OCI-LY3 (cell line): ENCODE results near the gene ADGRG2.

Experiments
- H2AFZ ChIP-seq: fragments of 200-600, 300-600 bp; shearing (Covaris generic); 2 replicates; pipeline ENCODE4 v1.6.0; 2014; ENCODE audit warnings: antibody characterized with exemption, low read depth, low read length
- H3K27ac ChIP-seq: fragments of 200-600, 300-600 bp; sonication (generic); 2 replicates; pipeline ENCODE4 v1.5.1; 2014; ENCODE audit warnings: mild to moderate bottlenecking, low read length, moderate library complexity, mixed read lengths
- H3K27me3 ChIP-seq: fragments of 200-600, 300-600 bp; sonication (generic); 2 replicates; pipeline ENCODE4 v1.6.1; 2014; ENCODE audit warnings: low read depth, low read length, mixed read lengths
- H3K36me3 ChIP-seq: fragments of 200-600, 300-600 bp; sonication (generic); replicated peaks from 2 replicates; pipeline ENCODE3; 2014; ENCODE audit warnings: low read depth, low read length, mixed read lengths
- H3K4me1 ChIP-seq: fragments of 300-600, 200-600 bp; sonication (generic); 2 replicates; pipeline ENCODE4 v1.6.1; 2014; ENCODE audit warnings: low read length, mixed read lengths
- H3K4me2 ChIP-seq: fragments of 200-600, 300-600 bp; sonication (generic); 2 replicates; pipeline ENCODE4 v1.6.1; 2014; ENCODE audit warnings: low read length, mixed read lengths
- H3K4me3 ChIP-seq: fragments of 300-600, 200-600 bp; sonication (generic); 2 replicates; pipeline ENCODE4 v1.5.1; 2014; ENCODE audit warnings: antibody characterized with exemption, mild to moderate bottlenecking, low read length, moderate library complexity
- H3K79me2 ChIP-seq: fragments of 300-600, 200-600 bp; shearing (Covaris generic); 2 replicates; pipeline ENCODE4 v1.6.1; 2014; ENCODE audit warnings: mild to moderate bottlenecking, low read length, mixed read lengths
- H3K9ac ChIP-seq: fragments of 300-600, 200-600 bp; shearing (Covaris generic); 2 replicates; pipeline ENCODE4 v1.6.0; 2014; ENCODE audit warnings: mild to moderate bottlenecking, low read length, moderate library complexity
- H3K9me3 ChIP-seq: fragments of 200-600, 300-600 bp; shearing (Covaris generic); 2 replicates; pipeline ENCODE4 v1.6.1; 2014; ENCODE audit warnings: low read length, mixed read lengths; ENCODE audit not compliant: insufficient read depth
- H4K20me1 ChIP-seq: fragments of 200-600, 300-600 bp; sonication (generic); 2 replicates; pipeline ENCODE4 v1.6.1; 2016; ENCODE audit warnings: low read length, mixed read lengths; ENCODE audit not compliant: insufficient read depth
- EZH2phosphoT487 ChIP-seq: fragments of 200-600 bp; shearing (Covaris generic); IDR thresholded peaks from 2 replicates; pipeline ENCODE4 v1.6.1; 2018; ENCODE audit warnings: antibody characterized with exemption, mixed run types, low read depth
- TF ChIP-seq, protein P1 (sequence below): fragments of 200-600, 300-600 bp; sonication (generic); IDR thresholded peaks from 2 replicates; pipeline ENCODE4 v1.5.1; 2014; ENCODE audit warnings: antibody characterized with exemption, low read length, low read depth

Gene ADGRG2

DNA sequence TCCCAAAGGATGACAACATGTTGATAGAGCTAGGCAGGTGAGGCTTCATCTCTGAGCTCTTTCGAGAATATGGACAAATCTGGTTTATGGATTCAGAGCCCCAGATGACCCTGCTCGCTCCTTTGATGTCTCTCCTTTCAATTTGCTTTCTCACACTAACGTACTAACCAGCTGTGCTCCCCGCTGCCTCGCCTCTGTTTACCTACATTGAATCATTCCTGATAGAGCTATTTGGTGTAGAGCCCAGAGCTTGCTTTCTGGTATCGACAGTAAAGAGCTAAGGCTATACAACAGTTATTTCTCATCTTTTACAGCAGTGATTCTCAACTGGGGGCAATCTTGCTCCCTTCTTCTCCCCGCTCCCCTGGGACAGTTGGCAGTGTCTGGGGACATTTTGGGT lies 129.4 kb downstream of the ADGRG2 start:
- H3K27me3 ChIP-seq, result peaks cover 4% of the 10 kb centered on the region; the same call in 1 of the 2 replicates
- no peak overlapping the region for H3K4me2 ChIP-seq
- H3K9me3 ChIP-seq, result no peaks in the 10 kb centered on the region
- H3K9ac ChIP-seq, result no peak overlapping the region
- H3K36me3 ChIP-seq, result no peaks in the 10 kb centered on the region
- H3K4me3 ChIP-seq, result no peak overlapping the region
- no peaks in the 10 kb centered on the region for H3K79me2 ChIP-seq
- no peak overlapping the region for H2AFZ ChIP-seq
- H3K27ac ChIP-seq, result no peak overlapping the region
- no peaks in the 10 kb centered on the region for H4K20me1 ChIP-seq
- H3K4me1 ChIP-seq, result no peaks in the 10 kb centered on the region
- TF ChIP-seq EZH2phosphoT487, result no peak
- TF ChIP-seq, protein P1, sequence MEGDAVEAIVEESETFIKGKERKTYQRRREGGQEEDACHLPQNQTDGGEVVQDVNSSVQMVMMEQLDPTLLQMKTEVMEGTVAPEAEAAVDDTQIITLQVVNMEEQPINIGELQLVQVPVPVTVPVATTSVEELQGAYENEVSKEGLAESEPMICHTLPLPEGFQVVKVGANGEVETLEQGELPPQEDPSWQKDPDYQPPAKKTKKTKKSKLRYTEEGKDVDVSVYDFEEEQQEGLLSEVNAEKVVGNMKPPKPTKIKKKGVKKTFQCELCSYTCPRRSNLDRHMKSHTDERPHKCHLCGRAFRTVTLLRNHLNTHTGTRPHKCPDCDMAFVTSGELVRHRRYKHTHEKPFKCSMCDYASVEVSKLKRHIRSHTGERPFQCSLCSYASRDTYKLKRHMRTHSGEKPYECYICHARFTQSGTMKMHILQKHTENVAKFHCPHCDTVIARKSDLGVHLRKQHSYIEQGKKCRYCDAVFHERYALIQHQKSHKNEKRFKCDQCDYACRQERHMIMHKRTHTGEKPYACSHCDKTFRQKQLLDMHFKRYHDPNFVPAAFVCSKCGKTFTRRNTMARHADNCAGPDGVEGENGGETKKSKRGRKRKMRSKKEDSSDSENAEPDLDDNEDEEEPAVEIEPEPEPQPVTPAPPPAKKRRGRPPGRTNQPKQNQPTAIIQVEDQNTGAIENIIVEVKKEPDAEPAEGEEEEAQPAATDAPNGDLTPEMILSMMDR, result no peak

DNA sequence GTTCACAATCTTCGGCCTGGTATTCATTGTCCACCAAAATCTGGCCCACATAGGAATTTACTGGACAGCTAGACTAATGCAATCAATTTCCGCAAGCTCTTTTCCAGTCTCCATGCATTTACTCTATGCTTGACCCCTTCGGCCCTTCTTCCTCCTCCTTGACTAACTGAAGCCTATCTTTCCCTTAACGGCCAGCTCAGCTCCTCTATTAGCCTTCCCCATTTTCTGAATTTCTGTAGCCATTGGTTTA lies 137.2 kb downstream of the ADGRG2 start:
- H3K4me2 ChIP-seq, result peak overlapping the region; percentile 86
- no peaks in the 10 kb centered on the region for H3K36me3 ChIP-seq
- peaks cover 11% of the 10 kb centered on the region; the same call in 1 of the 2 replicates for H3K4me1 ChIP-seq
- H3K9me3 ChIP-seq, result no peaks in the 10 kb centered on the region
- TF ChIP-seq, protein P1, result no peak
- TF ChIP-seq EZH2phosphoT487, result no peak
- no peaks in the 10 kb centered on the region for H3K27me3 ChIP-seq
- H3K79me2 ChIP-seq, result peaks cover 13% of the 10 kb centered on the region
- no peak overlapping the region; the same call in 1 of the 2 replicates for H3K27ac ChIP-seq
- H2AFZ ChIP-seq, result peak overlapping the region; percentile 67; the same call in 1 of the 2 replicates
- H3K9ac ChIP-seq, result peak overlapping the region; percentile 78
- H3K4me3 ChIP-seq, result peak overlapping the region; percentile 96
- no peaks in the 10 kb centered on the region for H4K20me1 ChIP-seq

- Histone ChIP-seq H2AFZ (peak overlapping the region; percentile 87), H3K79me2 (peaks cover 13% of the 10 kb centered on the region), H3K4me2 (peak overlapping the region; percentile 95), H3K9me3 (no peaks in the 10 kb centered on the region), H3K27ac (peak overlapping the region; percentile 64), H3K9ac (peak overlapping the region; percentile 80), H4K20me1 (no peaks in the 10 kb centered on the region), H3K27me3 (no peaks in the 10 kb centered on the region), H3K4me1 (peaks cover 11% of the 10 kb centered on the region; the same call in 1 of the 2 replicates), H3K4me3 (peak overlapping the region; percentile 96), H3K36me3 (no peaks in the 10 kb centered on the region)
- no peak for TF ChIP-seq EZH2phosphoT487
- TF ChIP-seq, protein P1, result 0 out of 2 replicates have a peak, but pooled peaks have one; percentile 10
These were observed 137.7 kb downstream of the ADGRG2 start for GRCh38 chrX:18984381-18985185.

GRCh38 chrX:18983666-18984380 lies 138.4 kb downstream of the ADGRG2 start, which contains the start of gene PHKA2:
PHKA2 (minus strand) TSS chrX:18984114; CDS start chrX:18983932, 182 bp downstream.
- H3K9me3 ChIP-seq, result no peaks in the 10 kb centered on the region
- no peaks in the 10 kb centered on the region for H3K36me3 ChIP-seq
- peak within 1 kb of the TSS; percentile 80 for H3K9ac ChIP-seq
- H3K79me2 ChIP-seq, result peaks cover 13% of the 10 kb centered on the region
- H2AFZ ChIP-seq, result peak within 1 kb of the TSS; percentile 87
- H4K20me1 ChIP-seq, result no peaks in the 10 kb centered on the region
- TF ChIP-seq EZH2phosphoT487, result no peak
- TF ChIP-seq, protein P1, result no peak
- peak within 1 kb of the TSS; percentile 95 for H3K4me2 ChIP-seq
- H3K27me3 ChIP-seq, result no peaks in the 10 kb centered on the region
- peak within 1 kb of the TSS; percentile 64 for H3K27ac ChIP-seq
- peaks cover 11% of the 10 kb centered on the region; the same call in 1 of the 2 replicates for H3K4me1 ChIP-seq
- peak within 1 kb of the TSS; percentile 96 for H3K4me3 ChIP-seq
